K562 (cell line): ENCODE data around the gene NCOA4. TPM values are rescaled to one million over a fixed set of nuclear protein-coding genes. Genes with fewer than 3 reads are reported as not detected.
"Not testable (repeated sequence)": the region's sequence is repeated elsewhere in the genome, so short reads cannot be mapped to it uniquely, and the experiment has no call there.

ENCODE experiments used
- CC2D1A ChIP-seq: fragments of 450-650 bp; IDR thresholded peaks from 2 replicates; pipeline ENCODE4 v1.6.1; 2017; ENCODE audit warnings: mild to moderate bottlenecking
- DEAF1 ChIP-seq: fragments of 450-650 bp; formaldehyde crosslinking; IDR thresholded peaks from 2 replicates; pipeline ENCODE4 v1.4.0; 2020; ENCODE audit warnings: mild to moderate bottlenecking, moderate library complexity
- MAZ ChIP-seq, 2 experiments: fragments of 450-650 bp in 1 of 2; sonication (generic) in 1 of 2; formaldehyde crosslinking; IDR thresholded peaks in 1 of 2; conservative IDR thresholded peaks in 1 of 2; 2 replicates each; pipeline versions ENCODE4 v1.4.0 to v1.5.0; 2020; ENCODE audit warnings: mild to moderate bottlenecking in 1 of 2, missing genetic modification reagents in 1 of 2
- ZBTB33 ChIP-seq: sonication (generic); formaldehyde crosslinking; IDR thresholded peaks from 2 replicates; pipeline ENCODE4 v1.8.1; 2023; ENCODE audit warnings: mild to moderate bottlenecking, missing genetic modification reagents
- polyA plus RNA-seq, 8 experiments: library from polyadenylated mRNA; depleted of rRNA in 4 of 8; stranded (reverse) in 5 of 8; unstranded in 3 of 8; fragments of >200 nt; fragmentation: Nextera tagmentation in 2 of 8; fragmentation: Illumina TruSeq in 1 of 8; extraction: Ambion mirVana in 2 of 8; extraction: Trizol in 1 of 8; gene quantifications; 2 replicates each; pipeline versions ENCODE4 v1.2.1 to v1.2.3, GENCODE V29; 2011 to 2014; ENCODE audit warnings: inconsistent platforms in 1 of 8, missing spikeins in 1 of 8
- total RNA-seq, 7 experiments: library from RNA; depleted of rRNA in 6 of 7; stranded (reverse); fragments of >200 nt in 6 of 7; fragmentation: Illumina TruSeq in 2 of 7; extraction: Trizol in 2 of 7; gene quantifications; 2 replicates each; pipeline versions ENCODE4 v1.2.1 to v1.2.3, GENCODE V29; 2011 to 2021; ENCODE audit warnings: low replicate concordance in 1 of 7
- TF ChIP-seq, protein P1 (sequence below), 2 experiments: fragments of 450-650 bp; formaldehyde crosslinking in 1 of 2; IDR thresholded peaks; 2 replicates each; pipeline versions ENCODE4 v1.4.0 to v1.6.1; 2014 to 2020; ENCODE audit warnings: mild to moderate bottlenecking in 2 of 2, borderline replicate concordance in 1 of 2, low read depth in 1 of 2
- TF ChIP-seq, protein P2 (sequence below), 3 experiments: IDR thresholded peaks in 2 of 3; conservative IDR thresholded peaks in 1 of 3; 2 replicates each; pipeline ENCODE4 v1.5.1; 2011 to 2012; ENCODE audit warnings: low read length in 3 of 3, mild to moderate bottlenecking in 3 of 3, control low read depth in 2 of 3, improper control_type of control experiment in 1 of 3, inconsistent platforms in 1 of 3, low read depth in 1 of 3, mixed read lengths in 1 of 3, moderate library complexity in 1 of 3; ENCODE audit not compliant: insufficient read depth in 2 of 3

The NCOA4 gene
- total and polyA plus RNA-seq, 9 of the 15 experiments (the other 6 are each of a cell fraction or from before 2014, with no cell fraction given), result 89.8 to 283 (median 181) TPM

DNA sequence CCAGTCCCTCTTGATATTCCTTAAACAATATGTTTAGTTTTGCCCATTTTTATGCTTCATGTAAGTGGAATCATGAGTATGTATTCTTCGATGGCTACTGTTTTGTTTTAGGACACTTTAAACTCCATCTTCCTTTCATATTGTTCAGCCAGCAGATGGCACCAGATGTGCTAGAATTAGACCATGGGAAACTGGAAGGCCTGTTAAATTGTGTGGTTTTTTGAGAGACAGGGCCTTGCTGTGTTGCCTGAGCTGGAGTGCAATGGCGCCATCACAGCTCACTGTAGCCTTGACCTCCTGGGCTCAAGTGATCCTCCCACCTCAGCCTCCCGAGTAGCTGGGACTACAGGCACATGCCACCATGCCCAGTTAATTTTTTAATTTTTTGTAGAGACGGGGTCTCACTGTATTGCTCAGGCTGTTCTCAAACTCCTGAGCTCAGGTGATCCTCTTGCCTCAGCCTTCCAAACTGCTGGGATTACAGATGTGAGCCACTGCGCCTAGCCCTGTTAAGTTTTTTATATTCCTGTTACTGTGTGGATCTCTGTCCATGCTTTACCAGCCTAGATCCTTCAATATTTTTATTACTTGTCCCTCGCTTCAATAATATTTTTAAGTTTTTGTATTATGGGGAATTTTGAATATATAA is 46.8 kb downstream of the NCOA4 start (continued):
- TF ChIP-seq, protein P1, sequence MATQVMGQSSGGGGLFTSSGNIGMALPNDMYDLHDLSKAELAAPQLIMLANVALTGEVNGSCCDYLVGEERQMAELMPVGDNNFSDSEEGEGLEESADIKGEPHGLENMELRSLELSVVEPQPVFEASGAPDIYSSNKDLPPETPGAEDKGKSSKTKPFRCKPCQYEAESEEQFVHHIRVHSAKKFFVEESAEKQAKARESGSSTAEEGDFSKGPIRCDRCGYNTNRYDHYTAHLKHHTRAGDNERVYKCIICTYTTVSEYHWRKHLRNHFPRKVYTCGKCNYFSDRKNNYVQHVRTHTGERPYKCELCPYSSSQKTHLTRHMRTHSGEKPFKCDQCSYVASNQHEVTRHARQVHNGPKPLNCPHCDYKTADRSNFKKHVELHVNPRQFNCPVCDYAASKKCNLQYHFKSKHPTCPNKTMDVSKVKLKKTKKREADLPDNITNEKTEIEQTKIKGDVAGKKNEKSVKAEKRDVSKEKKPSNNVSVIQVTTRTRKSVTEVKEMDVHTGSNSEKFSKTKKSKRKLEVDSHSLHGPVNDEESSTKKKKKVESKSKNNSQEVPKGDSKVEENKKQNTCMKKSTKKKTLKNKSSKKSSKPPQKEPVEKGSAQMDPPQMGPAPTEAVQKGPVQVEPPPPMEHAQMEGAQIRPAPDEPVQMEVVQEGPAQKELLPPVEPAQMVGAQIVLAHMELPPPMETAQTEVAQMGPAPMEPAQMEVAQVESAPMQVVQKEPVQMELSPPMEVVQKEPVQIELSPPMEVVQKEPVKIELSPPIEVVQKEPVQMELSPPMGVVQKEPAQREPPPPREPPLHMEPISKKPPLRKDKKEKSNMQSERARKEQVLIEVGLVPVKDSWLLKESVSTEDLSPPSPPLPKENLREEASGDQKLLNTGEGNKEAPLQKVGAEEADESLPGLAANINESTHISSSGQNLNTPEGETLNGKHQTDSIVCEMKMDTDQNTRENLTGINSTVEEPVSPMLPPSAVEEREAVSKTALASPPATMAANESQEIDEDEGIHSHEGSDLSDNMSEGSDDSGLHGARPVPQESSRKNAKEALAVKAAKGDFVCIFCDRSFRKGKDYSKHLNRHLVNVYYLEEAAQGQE (IDR thresholded peaks at IDR 0.05; ENCODE audit: borderline replicate concordance), result peak; percentile 81
- TF ChIP-seq, protein P1 (CRISPR knock-in tag; IDR thresholded peaks at IDR 0.05; ENCODE audit: low read depth), result not testable (repeated sequence)
- TF ChIP-seq DEAF1 (CRISPR knock-in tag) (peak; percentile 72), ZBTB33 (CRISPR knock-in tag) (peak; percentile 59; the same call in 1 of the 2 replicates), CC2D1A (peak; percentile 17; the same call in 1 of the 2 replicates), MAZ (CRISPR knock-in tag; conservative IDR thresholded peaks at IDR 0.05 in 1 of 2, IDR thresholded peaks at IDR 0.05 in 1 of 2) (0 out of 4 replicates have a peak, but pooled peaks of 1 of the 2 experiments have one; percentile 22)
- TF ChIP-seq, protein P2, sequence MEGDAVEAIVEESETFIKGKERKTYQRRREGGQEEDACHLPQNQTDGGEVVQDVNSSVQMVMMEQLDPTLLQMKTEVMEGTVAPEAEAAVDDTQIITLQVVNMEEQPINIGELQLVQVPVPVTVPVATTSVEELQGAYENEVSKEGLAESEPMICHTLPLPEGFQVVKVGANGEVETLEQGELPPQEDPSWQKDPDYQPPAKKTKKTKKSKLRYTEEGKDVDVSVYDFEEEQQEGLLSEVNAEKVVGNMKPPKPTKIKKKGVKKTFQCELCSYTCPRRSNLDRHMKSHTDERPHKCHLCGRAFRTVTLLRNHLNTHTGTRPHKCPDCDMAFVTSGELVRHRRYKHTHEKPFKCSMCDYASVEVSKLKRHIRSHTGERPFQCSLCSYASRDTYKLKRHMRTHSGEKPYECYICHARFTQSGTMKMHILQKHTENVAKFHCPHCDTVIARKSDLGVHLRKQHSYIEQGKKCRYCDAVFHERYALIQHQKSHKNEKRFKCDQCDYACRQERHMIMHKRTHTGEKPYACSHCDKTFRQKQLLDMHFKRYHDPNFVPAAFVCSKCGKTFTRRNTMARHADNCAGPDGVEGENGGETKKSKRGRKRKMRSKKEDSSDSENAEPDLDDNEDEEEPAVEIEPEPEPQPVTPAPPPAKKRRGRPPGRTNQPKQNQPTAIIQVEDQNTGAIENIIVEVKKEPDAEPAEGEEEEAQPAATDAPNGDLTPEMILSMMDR (IDR thresholded peaks at IDR 0.05 in 2 of 3, conservative IDR thresholded peaks at IDR 0.05 in 1 of 3; ENCODE audit: insufficient read depth in 2 of 3, low read depth in 1 of 3, low read length in 3 of 3), result peak; percentile 23 to 59 (median 36); a peak in 4 of 6 replicates
- TF ChIP-seq, all 486 proteins: peak for 11; not testable (repeated sequence) for 475
